Kidney tubule cell (primary cell): ENCODE measurements around the gene ESYT2.
"Not testable (repeated sequence)": the region's sequence is repeated elsewhere in the genome, so short reads cannot be mapped to it uniquely, and the experiment has no call there.

Experiments used
- DNase-seq: peaks from one replicate; pipeline ENCODE4 v3.0.0-alpha.2; 2018; ENCODE audit warnings: low spot score

ESYT2 gene, protein sequence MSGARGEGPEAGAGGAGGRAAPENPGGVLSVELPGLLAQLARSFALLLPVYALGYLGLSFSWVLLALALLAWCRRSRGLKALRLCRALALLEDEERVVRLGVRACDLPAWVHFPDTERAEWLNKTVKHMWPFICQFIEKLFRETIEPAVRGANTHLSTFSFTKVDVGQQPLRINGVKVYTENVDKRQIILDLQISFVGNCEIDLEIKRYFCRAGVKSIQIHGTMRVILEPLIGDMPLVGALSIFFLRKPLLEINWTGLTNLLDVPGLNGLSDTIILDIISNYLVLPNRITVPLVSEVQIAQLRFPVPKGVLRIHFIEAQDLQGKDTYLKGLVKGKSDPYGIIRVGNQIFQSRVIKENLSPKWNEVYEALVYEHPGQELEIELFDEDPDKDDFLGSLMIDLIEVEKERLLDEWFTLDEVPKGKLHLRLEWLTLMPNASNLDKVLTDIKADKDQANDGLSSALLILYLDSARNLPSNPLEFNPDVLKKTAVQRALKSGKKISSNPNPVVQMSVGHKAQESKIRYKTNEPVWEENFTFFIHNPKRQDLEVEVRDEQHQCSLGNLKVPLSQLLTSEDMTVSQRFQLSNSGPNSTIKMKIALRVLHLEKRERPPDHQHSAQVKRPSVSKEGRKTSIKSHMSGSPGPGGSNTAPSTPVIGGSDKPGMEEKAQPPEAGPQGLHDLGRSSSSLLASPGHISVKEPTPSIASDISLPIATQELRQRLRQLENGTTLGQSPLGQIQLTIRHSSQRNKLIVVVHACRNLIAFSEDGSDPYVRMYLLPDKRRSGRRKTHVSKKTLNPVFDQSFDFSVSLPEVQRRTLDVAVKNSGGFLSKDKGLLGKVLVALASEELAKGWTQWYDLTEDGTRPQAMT

DNA sequence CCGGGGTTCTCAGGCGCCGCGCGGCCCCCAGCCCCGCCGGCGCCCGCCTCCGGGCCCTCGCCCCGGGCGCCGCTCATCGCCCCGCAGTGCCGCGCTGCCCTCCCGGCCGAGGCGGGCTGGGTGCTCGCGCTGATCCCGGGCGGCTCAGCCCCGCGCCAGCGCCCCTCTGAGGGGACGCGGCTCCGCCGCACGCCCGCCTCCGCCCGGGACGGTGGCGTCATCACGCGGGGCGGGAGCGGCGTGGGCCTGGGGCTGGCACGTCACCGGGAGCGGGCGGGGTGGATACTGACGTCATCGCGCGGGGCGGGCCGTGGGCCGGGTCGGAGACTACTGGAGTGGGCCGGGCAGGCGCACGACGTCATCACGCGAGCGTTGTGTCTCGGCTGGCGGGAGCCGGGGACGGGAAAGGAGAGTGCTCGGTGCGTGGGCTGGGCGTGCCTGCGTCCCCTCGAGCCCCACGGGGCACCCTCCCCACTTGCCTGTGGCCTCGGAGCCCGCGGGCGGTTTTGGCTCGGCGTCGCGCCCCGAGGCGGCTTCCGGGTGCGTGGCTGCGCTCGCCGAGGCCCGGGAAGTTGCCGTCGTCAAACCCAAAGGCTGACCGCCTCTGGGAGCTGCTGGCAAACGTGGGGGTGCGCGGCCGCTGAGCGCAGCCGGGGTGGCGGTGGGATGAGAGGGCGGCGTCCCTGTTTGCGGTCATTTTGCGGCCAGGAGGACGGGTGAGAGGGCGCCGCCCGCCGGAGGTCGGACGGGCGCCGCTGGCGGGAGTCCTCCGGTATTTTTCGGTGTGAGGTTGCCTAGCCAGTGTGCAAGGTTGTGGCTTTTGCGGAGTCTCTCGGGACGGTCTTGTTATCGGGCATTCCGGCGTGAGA, at the start of gene ESYT2:
Gene ESYT2 (minus strand): TSS at position 168 of the 869 bp plus-strand sequence. CDS start 91 bp downstream, at position 77.
- peak; percentile 97 for DNase-seq

DNA sequence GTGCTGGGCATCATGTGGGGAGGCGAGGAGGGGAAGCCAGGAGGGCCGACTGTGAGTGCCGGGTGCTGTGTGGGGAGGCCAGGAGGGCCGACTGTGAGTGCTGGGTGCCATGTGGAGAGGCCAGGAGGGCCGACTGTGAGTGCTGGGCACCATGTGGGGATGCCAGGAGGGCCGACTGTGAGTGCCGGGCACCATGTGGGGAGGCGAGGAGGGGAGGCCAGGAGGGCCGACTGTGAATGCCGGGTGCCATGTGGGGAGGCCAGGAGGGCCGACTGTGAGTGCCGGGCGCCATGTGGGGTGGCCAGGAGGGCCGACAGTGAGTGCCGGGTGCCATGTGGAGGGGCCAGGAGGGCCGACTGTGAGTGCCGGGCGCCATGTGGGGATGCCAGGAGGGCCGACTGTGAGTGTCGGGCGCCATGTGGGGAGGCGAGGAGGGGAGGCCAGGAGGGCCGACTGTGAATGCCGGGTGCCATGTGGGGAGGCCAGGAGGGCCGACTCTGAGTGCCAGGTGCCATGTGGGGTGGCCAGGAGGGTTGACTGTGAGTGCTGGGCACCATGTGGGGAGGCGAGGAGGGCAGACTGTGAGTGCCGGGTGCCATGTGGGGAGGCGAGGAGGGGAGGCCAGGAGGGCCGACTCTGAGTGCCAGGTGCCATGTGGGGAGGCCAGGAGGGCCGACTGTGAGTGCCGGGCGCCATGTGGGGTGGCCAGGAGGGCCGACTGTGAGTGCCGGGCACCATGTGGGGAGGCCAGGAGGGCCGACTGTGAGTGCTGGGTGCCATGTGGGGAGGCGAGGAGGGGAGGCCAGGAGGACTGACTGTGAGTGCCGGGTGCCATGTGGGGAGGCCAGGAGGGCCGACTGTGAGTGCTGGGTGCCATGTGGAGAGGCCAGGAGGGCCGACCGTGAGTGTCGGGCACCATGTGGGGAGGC, 49.1 kb upstream of the ESYT2 start:
- not testable (repeated sequence) for DNase-seq

DNA sequence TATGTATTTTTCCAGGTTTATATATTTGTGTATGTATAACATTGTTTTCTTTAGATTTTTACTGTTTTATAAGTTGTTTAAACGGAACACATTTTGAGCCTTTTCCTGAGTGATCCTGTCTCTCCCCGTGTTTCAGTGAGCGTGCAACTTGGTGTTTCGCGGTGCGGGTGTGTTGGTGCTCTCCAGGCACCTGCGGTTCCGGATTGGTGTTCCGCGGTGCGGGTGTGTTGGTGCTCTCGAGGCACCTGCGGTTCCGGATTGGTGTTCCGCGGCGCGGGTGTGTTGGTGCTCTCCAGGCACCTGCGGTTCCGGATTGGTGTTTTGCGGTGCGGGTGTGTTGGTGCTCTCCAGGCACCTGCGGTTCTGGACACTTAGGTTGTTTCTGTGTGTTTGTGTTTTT, 47.7 kb upstream of the ESYT2 start:
- no peak for DNase-seq

DNA sequence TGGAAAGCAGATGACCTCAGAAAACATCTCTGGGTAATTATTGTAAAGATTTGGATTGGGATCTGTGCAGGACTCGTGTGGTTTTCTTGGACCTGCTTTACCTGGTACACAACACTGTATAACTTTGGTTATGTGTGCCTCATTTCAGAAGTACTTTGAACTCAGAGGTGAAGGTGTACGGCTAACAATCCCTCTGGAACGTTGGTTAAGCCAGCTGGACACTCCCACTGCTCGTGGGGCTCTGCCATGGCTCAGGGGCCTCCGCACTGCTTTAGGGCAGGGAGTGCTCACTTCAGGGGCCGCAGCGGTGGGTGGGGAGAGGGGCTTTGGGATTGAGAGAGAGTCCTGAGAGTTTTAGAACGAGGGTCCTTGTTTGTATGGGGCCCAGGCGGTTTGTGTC, 40.6 kb upstream of the ESYT2 start:
- no peak for DNase-seq

DNA sequence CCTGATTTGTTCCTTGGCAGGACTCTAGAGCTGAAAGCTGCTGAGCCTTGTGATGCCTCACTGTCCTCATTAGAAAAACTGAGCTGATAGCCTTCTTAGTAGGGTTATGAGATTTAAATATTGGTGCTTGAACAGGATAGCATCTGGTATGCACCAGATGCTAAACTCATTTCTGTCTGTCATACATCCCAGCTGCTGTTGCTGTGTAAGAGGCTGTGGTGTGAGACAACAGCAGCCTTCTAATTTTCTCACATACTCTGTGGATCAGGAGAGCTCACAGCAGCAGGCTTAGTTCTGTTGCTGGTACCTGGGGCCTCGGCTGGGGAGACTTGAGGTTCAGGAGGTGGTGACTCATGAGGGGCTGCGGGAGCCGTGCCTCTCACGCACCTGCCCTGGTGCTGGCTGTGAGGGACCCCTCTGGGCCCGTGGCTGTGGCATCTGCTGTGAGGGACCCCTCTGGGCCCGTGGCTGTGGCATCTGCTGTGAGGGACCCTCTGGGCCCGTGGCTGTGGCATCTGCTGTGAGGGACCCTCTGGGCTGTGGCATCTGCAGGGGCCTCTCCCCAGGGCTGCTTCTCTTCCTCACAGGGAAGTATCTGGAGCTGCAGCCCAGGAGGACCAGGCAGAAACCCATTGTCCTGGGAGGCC, 39.6 kb upstream of the ESYT2 start:
- no peak for DNase-seq

DNA sequence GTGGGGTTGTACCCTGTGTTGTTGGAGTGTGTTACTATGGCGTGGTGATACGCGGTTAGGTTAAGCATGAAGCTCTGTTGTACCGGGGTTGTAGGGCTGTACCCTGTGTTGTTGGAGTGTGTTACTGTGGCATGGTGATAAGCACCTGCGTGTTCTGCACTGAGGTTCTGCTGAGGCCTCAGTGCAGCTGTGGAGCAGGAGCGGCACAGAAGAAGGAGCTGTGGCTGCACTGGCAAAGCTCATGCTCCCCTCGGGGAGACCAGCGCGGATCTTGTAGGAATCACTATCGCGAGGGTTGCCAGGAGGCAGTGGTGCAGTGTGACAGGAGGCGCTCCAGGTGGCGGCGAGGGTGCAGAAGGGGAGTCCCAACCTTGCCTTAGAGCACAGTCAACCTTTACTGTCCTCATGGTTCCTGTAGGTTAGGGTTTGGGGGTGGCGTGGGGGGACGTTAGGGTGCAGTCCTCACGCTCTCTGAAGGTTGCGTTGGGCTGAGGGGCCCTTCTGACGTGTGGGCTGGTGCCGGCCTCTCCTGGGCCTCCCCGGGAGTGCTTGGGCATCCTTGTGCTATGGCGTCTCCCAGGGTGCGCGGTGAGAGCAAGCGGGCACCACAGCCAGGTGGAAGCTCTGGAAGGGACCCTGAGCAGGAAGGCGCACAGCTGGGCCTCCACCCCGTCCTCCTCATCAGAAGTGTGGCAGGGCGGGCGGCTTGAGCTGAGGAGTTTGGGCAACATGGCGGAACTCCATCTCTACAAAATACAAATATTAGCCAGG, 38.1 kb upstream of the ESYT2 start:
- DNase-seq: no peak

DNA sequence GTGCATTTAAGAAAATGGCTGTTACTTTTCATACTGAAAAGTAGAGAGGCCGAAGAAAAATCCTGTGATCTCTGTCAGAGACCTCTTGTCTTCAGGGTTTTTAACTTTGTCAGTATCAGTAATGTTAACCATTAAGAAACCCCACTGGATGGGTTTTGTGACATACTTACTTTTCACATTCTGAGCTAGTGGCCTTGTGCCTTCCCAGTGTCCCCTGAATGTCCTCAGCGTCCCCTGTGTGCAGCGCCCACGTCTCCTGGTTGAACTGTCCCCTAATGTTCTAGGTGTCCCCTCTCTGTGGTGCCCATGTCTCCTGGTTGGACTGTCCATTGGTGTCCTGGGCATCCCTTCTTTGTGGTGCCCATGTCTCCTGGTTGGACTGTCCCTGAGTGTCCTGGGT, 36.7 kb upstream of the ESYT2 start:
- no peak for DNase-seq

DNA sequence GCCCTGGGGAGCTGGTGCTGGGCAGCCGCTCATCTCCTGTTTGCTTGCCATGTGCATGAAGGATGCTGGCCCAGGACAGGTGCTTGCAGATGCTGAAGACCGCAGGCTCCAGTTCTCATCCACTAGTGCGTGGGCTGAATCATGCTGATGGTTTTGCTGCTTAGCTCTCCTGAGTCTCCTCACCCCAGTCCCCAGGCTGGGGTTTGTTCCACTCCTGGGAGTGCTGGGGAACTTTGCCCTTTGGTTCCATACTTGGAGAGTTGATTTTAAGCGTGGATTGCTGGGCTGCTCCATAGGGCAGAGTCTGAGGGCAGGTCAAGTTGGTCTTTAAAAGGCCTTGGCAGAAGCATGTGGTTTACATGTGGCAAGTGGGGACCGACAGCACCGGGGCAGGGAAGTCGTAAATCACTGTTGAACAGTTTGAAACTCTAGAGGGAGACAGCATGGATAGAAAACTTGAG, 36.2 kb upstream of the ESYT2 start:
- DNase-seq: peak; percentile 27

DNA sequence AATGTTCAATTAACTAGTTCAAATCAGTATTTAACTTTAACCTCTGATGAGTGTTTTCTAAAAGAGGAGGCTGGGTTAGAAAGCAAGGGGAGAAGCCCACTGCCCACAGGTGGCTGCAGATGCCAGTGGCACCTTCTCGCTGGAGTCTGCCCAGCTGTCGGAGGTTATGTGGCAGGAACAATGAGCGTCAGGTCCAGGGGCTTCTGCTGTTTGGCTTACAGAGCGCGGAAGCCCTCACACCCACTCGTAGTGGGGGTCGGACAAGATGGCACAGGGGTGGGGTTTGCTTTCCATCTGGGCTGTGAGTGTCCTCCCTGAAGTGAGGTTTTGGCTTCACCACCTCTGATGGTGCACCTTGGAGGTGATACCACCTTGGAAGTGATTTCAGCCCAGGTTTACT, 35.5 kb upstream of the ESYT2 start:
- DNase-seq: no peak

DNA sequence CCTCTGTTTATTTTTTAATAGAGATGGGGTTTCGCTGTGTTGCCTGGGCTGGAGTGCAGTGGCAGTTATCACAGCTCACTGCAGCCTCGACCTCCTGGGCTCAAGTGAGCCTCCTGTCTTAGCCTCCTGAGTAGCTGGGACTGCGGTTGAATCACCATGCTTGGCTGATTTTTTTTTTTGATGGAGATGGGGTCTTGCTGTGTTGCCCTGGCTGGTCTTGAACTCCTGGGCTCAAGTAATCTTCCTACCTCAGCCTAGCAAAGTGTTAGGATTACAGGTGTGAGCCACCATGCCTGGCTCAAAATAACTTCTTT, 35.2 kb upstream of the ESYT2 start:
- DNase-seq: no peak

DNA sequence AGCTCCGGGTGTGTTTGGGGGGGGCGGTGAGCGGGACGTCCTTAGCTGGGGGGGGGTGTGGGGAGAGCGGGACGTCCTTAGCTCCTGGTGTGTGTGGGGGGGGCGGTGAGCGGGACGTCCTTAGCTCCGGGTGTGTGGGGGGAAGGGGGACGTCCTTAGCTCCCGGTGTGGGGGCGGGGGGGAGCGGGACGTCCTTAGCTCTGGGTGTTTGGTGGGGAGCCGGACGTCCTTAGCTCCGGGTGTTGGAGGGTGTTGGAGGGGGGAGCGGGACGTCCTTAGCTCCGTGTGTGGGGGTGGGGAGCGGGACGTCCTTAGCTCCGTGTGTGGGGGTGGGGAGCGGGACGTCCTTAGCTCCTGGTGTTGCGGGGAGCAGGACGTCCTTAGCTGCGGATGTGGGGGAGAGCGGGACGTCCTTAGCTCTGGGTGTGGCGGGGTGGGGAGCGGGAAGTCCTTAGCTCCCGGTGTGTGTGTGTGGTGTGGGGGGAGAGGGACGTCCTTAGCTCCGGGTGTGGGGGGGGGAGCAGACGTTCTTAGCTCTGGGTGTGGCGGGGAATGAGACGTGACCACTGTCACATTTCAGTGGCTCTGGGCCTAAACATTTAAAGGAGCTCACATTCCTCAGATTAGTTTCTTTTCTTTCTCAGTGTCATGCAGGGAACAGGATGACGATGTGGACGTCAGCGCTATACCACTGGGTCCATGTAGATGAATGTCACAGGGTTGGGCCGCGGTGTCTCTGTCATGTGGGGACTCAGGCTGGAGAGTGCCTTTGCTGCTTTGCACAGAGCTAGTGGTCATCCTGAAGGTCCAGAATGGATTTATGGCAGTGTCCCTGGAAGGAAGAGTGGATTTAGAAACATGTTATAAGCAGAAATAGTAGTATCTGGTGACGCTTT, 34.5 kb upstream of the ESYT2 start:
- peak; percentile 92 for DNase-seq

DNA sequence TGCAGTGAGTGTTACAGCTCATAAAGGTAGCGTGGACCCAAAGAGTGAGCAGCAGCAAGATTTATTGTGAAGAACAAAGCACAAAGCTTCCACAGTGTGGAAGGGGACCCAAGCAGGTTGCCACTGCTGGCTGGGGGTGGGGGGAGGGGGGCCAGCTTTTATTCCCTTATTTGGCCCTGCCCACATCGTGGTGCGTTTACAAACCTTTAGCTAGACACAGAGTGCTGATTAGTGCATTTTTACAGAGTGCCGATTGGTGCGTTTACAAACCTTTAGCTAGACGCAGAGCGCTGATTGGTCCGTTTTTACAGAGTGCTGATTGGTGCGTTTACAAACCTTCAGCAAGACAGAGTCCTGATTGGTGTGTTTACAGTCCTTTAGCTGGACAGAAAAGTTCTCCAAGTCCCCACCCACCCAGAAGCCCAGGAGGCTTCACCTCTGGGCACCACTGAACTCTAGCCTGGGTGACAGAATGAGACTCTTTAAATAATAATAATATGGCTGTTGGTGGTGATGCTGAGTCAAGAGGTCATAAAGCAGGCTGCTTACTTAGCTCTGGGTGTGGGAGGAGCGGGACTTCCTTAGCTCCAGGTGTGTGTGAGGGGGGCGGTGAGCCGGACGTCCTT, 33.8 kb upstream of the ESYT2 start:
- peak; percentile 84 for DNase-seq

DNA sequence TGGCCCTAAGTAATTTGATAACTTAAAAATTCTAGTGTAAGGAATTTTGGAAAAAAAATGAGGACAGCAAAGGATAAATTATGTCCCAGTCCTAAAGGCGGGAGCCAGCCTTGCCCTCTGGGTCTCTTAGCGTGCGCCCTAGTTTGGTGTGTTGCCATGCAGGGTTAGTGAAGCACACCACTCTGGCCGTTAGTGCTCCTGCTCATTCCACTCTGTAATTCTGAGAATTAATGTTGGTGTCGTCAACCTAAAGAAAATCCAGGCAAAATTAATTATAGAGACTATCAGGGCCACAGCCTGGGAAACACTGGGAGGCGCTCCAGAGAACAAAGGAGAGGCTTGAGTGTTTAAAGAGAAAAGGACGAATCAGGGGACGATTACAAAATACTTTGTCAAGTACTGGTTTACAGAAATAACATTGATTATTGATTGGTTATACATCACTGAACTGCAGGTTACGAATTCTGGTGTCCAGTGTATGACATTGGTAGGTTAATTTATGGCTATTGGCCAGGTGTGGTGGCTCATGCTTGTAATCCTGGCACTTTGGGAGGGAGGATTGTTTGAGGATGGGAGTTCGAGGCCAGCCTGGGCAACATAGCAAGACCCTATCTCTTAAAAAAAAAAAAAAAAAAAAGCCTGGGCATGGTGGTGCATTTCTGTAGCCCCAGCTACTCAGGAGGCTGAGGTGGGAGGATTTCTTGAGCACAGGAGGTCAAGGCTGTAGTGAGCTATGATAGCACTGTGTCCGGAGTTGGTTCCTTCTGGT, 32.8 kb upstream of the ESYT2 start:
- DNase-seq: no peak

DNA sequence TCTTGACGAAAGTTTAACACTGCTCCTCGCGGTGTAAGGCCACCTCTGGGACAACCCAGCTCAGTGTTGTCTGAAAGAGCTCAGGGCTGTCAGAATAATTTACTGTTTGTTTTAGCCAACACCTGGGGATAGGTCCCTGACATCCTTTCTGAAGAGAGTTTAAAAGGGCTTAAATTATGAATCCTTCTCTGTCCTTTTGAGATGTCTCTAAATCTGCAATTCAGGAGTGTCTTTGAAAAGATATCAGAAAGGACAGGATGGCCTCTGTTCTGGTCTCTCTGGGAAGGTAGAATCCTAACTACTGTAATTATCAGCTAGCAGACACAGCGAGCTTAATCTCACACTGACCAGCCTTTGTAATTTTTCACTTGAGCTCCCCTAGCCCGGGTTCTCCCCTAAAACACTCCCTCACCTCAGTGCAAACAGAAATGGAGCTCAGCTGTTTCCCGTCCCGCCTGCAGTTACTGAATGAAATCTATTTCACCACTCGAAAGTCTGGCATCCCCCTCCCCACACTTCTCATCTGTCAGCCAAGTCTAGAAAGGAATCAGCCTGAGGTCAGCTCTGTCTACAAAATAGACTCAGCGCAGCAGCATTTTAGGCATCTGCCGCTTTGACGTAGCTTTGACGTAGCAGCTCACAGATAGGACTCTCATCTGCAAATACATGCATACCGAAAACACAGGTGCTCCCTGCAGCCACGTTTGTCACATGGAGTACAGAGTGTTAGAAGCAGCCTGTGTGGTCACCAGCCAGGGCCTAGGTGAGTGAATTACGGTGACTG, 31.9 kb upstream of the ESYT2 start:
- DNase-seq: no peak

DNA sequence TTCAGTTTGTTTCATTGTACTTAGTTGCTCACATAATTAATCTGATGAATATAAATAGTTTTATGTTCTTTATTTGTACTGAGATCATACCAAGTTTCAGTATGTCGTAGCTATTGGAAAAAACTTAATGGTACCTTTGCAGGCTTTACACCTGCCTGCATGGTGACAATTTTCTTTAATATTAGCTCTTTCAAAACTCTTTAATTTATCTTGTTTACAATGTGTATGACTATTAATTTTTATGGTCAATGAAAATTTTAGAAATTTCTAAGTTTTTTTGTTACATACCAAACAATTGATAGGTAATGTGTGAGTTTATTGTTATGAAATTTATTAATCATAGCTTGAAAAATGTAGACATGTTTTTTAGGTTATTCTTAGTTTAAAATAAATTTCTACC, 31.1 kb upstream of the ESYT2 start:
- DNase-seq: no peak

DNA sequence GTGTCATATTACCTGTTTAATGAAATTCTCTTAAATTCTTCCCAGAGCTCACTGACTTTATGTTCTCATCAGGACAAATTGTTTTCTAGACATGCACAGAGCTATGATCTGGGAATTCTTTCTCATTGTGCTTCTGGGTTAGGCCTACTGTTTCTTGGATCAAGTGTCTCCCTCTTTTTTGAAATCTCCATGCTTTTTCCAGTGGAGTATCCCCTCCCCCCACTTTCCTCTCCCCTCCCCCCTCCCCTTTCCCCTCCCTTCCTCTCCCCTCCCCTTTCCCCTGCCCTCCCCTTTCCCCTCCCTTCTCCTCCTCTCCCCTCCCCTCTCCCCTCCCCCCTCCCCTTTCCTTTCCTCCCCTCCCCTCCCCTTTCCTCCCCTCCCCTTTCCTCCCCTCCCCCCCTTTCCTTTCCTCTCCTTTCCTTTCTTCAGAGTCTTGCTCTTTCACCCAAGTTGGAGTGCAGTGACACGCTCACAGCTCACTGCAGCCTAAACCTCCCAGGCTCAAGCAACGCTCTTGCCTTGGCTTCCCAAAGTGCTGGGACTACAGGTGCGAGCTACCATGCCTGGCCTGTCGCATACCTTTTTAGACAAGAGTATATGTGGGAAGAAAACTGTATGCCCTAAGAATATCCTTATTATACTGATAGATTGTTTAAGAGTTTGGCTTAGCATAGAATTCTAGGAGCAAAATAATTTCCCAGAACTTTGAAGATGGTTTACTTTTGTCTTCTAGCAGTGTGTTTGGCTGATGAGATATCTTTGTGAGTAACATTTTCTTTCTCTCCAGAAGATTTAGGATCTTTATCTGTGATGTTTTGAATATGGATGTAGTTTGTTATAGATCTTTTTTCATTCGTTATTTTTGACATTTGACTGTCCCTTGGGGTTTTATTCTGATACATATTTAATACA, 29.5 kb upstream of the ESYT2 start:
- DNase-seq: peak; percentile 33
